22Rv1 (cell line): ENCODE results near the gene VEGFB.

Source experiments
- H3K27ac ChIP-seq: fragments of 450-650 bp; 2 replicates; pipeline ENCODE4 v1.5.1; 2017
- ZFX ChIP-seq: fragments of 450-650 bp; IDR thresholded peaks from 2 replicates; pipeline ENCODE4 v1.6.1; 2017; ENCODE audit warnings: antibody characterized with exemption, borderline replicate concordance
- TF ChIP-seq, protein P1 (sequence below): fragments of 450-650 bp; IDR thresholded peaks from 2 replicates; pipeline ENCODE4 v1.5.1; 2017; ENCODE audit warnings: mild to moderate bottlenecking

Gene VEGFB, protein sequence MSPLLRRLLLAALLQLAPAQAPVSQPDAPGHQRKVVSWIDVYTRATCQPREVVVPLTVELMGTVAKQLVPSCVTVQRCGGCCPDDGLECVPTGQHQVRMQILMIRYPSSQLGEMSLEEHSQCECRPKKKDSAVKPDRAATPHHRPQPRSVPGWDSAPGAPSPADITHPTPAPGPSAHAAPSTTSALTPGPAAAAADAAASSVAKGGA

GRCh38 chr11:64233913-64234586, at the start of gene VEGFB:
TSS of gene VEGFB (plus strand) at chr11:64234584. CDS start at chr11:64234834, 250 bp downstream.
- peak within 1 kb of the TSS; percentile 53 for H3K27ac ChIP-seq

GRCh38 chr11:64185175-64185692, 49.1 kb upstream of the VEGFB start:
- H3K27ac ChIP-seq: no peak overlapping the region
- no peak for TF ChIP-seq ZFX
- TF ChIP-seq, protein P1, sequence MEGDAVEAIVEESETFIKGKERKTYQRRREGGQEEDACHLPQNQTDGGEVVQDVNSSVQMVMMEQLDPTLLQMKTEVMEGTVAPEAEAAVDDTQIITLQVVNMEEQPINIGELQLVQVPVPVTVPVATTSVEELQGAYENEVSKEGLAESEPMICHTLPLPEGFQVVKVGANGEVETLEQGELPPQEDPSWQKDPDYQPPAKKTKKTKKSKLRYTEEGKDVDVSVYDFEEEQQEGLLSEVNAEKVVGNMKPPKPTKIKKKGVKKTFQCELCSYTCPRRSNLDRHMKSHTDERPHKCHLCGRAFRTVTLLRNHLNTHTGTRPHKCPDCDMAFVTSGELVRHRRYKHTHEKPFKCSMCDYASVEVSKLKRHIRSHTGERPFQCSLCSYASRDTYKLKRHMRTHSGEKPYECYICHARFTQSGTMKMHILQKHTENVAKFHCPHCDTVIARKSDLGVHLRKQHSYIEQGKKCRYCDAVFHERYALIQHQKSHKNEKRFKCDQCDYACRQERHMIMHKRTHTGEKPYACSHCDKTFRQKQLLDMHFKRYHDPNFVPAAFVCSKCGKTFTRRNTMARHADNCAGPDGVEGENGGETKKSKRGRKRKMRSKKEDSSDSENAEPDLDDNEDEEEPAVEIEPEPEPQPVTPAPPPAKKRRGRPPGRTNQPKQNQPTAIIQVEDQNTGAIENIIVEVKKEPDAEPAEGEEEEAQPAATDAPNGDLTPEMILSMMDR: 0 out of 2 replicates have a peak, but pooled peaks have one; percentile 3

More at GRCh38 chr11:64233913-64234586, at the start of gene VEGFB:
- TF ChIP-seq, protein P1: no peak
- no peak for TF ChIP-seq ZFX

DNA sequence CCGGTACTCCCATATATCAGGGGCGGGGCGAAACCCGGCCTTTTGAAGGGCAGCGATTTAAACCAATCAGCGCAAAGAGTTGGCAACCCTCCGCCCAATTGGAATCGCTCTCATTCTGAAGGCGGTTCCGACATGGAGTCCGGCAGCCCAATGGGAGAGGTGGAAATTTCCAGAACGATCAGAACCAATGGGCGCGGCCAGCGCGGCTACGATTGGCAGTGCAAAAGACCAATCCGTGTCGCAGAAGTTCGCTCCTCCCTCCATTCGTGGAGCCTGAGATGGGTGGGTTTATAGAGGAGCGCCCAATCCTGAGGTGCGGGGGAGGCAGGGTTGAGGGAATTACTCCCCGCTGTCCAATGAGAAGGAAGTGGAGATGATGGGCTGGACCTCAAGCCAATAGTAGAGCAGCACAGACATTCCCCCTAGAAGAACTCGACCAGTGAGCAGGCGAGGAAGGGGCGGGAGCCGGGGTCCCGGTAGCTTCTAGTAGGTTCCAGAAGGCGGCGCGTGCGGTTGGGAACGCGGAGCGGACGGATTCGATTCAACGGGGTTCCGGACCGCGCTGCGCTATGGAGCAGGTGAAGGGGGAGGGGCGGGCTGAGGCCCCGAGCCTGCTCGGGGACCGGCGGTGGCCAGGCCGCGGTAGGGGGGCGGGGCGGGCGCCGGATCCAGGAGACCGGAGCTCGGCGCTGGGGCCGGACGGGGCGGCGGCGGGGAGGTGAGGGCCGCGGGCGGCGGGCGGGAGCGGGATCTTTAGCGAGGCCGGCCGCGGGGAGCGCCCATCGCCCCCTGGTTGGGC, 48.5 kb upstream of the VEGFB start, which contains the start of gene STIP1:
Gene STIP1, plus strand, starts transcription at position 479 of the 799 bp plus-strand sequence. Its CDS starts 91 bp downstream, at position 570.
- TF ChIP-seq, protein P1: peak; percentile 46
- TF ChIP-seq ZFX: no peak
- no peak within 1 kb of the TSS for H3K27ac ChIP-seq

DNA sequence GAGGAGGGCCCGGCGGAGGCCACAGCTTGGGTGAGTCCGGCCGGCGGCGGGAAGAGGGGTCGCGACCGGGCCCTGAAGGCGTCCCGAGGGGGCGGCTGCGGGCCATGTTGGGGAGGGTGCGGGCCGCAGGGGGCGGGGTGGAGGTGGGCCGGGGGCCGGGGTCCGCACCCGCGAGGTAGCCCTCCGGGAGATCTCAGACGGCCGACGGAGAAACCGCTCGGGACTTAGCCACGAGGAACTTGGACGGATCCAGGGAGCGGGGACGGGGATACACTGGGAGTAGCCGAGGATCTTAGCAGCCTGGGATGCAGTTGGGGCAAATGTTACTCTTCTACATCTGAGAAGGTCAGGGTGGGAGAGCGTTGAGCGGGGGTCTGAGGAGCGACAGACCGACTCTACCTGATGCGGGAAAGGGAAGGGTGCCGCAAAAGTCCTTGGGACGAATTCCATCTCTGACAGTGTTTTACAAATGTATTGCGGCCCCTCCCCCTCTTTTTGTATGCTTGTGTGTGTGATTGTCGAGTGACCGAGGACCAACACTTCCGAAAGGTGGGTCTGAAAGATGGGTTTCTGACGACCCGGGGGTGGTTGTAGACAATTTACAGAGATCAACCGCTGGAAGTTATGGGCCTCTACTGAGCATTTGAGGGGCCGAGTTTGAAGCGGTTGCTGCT, 47.8 kb upstream of the VEGFB start:
- H3K27ac ChIP-seq: no peak overlapping the region
- TF ChIP-seq ZFX: no peak
- TF ChIP-seq, protein P1: no peak

DNA sequence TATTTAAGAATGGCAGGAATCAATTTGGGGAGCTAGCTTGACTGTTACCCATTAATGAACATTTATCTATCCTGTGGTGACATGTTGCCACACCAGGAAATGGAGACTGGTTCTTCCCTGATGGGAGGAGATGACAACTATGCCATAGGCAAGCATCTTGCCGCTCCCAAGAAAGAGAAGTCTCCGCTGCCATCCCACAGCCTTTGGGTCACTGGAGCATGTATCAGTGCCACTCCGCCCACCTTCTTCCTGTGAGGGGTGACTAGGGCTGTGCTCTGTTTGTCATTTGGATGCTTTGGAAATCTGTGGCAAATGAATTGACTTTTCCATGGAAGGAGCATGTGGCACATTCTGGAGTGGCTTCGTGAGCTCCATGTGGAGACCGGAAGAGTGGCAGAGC, 42.0 kb upstream of the VEGFB start:
- TF ChIP-seq, protein P1: no peak
- no peak for TF ChIP-seq ZFX
- no peak overlapping the region for H3K27ac ChIP-seq

GRCh38 chr11:64196626-64197025, 37.8 kb upstream of the VEGFB start:
- no peak for TF ChIP-seq ZFX
- TF ChIP-seq, protein P1: no peak
- H3K27ac ChIP-seq: no peak overlapping the region
